ENCODE results near the gene VGLL2.

DNA sequence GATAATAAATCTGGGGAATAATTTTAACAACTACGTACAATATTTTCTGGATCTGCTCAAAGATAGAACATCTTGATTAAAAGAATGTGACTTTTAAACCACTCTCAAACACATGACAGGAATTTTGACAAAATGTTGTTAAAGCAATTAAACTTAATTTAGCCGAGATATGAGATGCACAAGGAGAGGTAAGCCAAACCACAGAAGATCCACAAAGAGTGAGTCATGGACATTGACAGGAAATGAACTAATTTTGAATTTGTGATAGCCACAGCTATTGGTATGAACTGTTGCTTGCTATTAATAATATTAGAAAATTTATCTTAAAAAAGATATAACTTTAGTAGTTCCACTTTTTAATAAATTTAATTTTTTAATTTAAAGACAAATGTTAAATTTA, 27.8 kb upstream of the VGLL2 start:
- TF ChIP-seq, protein P1, sequence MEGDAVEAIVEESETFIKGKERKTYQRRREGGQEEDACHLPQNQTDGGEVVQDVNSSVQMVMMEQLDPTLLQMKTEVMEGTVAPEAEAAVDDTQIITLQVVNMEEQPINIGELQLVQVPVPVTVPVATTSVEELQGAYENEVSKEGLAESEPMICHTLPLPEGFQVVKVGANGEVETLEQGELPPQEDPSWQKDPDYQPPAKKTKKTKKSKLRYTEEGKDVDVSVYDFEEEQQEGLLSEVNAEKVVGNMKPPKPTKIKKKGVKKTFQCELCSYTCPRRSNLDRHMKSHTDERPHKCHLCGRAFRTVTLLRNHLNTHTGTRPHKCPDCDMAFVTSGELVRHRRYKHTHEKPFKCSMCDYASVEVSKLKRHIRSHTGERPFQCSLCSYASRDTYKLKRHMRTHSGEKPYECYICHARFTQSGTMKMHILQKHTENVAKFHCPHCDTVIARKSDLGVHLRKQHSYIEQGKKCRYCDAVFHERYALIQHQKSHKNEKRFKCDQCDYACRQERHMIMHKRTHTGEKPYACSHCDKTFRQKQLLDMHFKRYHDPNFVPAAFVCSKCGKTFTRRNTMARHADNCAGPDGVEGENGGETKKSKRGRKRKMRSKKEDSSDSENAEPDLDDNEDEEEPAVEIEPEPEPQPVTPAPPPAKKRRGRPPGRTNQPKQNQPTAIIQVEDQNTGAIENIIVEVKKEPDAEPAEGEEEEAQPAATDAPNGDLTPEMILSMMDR (IDR thresholded peaks at IDR 0.05): no peak
- TF ChIP-seq POLR2AphosphoS5 (IDR thresholded peaks at IDR 0.05): no peak
